ENCODE results near the gene CHN2. TPM values are rescaled to one million over a fixed set of nuclear protein-coding genes. Genes with fewer than 3 reads are reported as not detected.

The CHN2 gene
- total RNA-seq, 1 experiment from 2014 or later, result 18.8 TPM

- Mint-ChIP-seq H3K27ac (ENCODE audit: unreplicated experiment) (no peak overlapping the region), H3K4me3 (ENCODE audit: unreplicated experiment) (no peak overlapping the region), H3K27me3 (ENCODE audit: insufficient read depth, unreplicated experiment) (no peaks in the 10 kb centered on the region), H3K36me3 (ENCODE audit: insufficient read depth, unreplicated experiment) (no peaks in the 10 kb centered on the region), H3K9me3 (ENCODE audit: unreplicated experiment) (no peaks in the 10 kb centered on the region), H3K4me1 (ENCODE audit: low read depth, unreplicated experiment) (no peaks in the 10 kb centered on the region)
- no TSS peak for BruUV-seq (replicated peaks)
- CTCF ChIA-PET, result interaction anchor here (0.8 kb wide), 1 partner anchor 129 kb away, joined by 4 read pairs; no protein-coding TSS in a partner anchor
- Histone ChIP-seq H3K9me3 (no peaks in the 10 kb centered on the region), H3K36me3 (ENCODE audit: control insufficient read depth, insufficient read depth, low read length) (no peaks in the 10 kb centered on the region), H3K27me3 (replicated peaks; ENCODE audit: control insufficient read depth, insufficient read depth, low read length) (no peaks in the 10 kb centered on the region), H3K4me3 (ENCODE audit: low read depth, low read length) (no peak overlapping the region), H3K4me1 (no peaks in the 10 kb centered on the region)
- intact Hi-C loops (cut with micrococcal nuclease; ENCODE audit: unreplicated experiment), result no loop called here
- POLR2A ChIA-PET, result no interaction called here
- DNase-seq, result no peak
- no peak for TF ChIP-seq CTCF (IDR thresholded peaks at IDR 0.05; ENCODE audit: insufficient read depth in 1 of 2, low read depth in 1 of 2, low read length in 1 of 2, severe bottlenecking in 1 of 2, unreplicated experiment in 1 of 2)
These were observed 124.5 kb downstream of the CHN2 start for GRCh38 chr7:29318853-29319718.

- Histone ChIP-seq H3K27me3 (replicated peaks; ENCODE audit: control insufficient read depth, insufficient read depth, low read length) (no peaks in the 10 kb centered on the region), H3K4me1 (no peaks in the 10 kb centered on the region), H3K9me3 (no peaks in the 10 kb centered on the region), H3K4me3 (ENCODE audit: low read depth, low read length) (no peak overlapping the region), H3K36me3 (ENCODE audit: control insufficient read depth, insufficient read depth, low read length) (no peaks in the 10 kb centered on the region)
- no peak for DNase-seq
- no TSS peak for BruUV-seq (replicated peaks)
- no peak overlapping the region for H3K27ac Mint-ChIP-seq (ENCODE audit: unreplicated experiment)
- H3K27me3 Mint-ChIP-seq (ENCODE audit: insufficient read depth, unreplicated experiment), result no peaks in the 10 kb centered on the region
- intact Hi-C loops (cut with micrococcal nuclease; ENCODE audit: unreplicated experiment), result no loop called here
- ChIA-PET POLR2A (no interaction called here), CTCF (no interaction called here)
- no peaks in the 10 kb centered on the region for H3K4me1 Mint-ChIP-seq (ENCODE audit: low read depth, unreplicated experiment)
- H3K9me3 Mint-ChIP-seq (ENCODE audit: unreplicated experiment), result no peaks in the 10 kb centered on the region
- no peaks in the 10 kb centered on the region for H3K36me3 Mint-ChIP-seq (ENCODE audit: insufficient read depth, unreplicated experiment)
- no peak for TF ChIP-seq CTCF (IDR thresholded peaks at IDR 0.05; ENCODE audit: insufficient read depth in 1 of 2, low read depth in 1 of 2, low read length in 1 of 2, severe bottlenecking in 1 of 2, unreplicated experiment in 1 of 2)
- no peak overlapping the region for H3K4me3 Mint-ChIP-seq (ENCODE audit: unreplicated experiment)
These were observed 125.3 kb downstream of the CHN2 start for GRCh38 chr7:29319719-29320521.

GRCh38 chr7:29320577-29320976, 126.0 kb downstream of the CHN2 start:
- BruUV-seq (replicated peaks), result no TSS peak
- H3K4me1 ChIP-seq, result no peaks in the 10 kb centered on the region
- no peak overlapping the region for H3K4me3 ChIP-seq (ENCODE audit: low read depth, low read length)
- Mint-ChIP-seq H3K4me1 (ENCODE audit: low read depth, unreplicated experiment) (no peaks in the 10 kb centered on the region), H3K36me3 (ENCODE audit: insufficient read depth, unreplicated experiment) (no peaks in the 10 kb centered on the region), H3K9me3 (ENCODE audit: unreplicated experiment) (no peaks in the 10 kb centered on the region), H3K27ac (ENCODE audit: unreplicated experiment) (no peak overlapping the region), H3K27me3 (ENCODE audit: insufficient read depth, unreplicated experiment) (no peaks in the 10 kb centered on the region), H3K4me3 (ENCODE audit: unreplicated experiment) (no peak overlapping the region)
- TF ChIP-seq CTCF (IDR thresholded peaks at IDR 0.05; ENCODE audit: insufficient read depth in 1 of 2, low read depth in 1 of 2, low read length in 1 of 2, severe bottlenecking in 1 of 2, unreplicated experiment in 1 of 2), result no peak
- CTCF ChIA-PET, result no interaction called here
- no peak for DNase-seq
- no peaks in the 10 kb centered on the region for H3K27me3 ChIP-seq (replicated peaks; ENCODE audit: control insufficient read depth, insufficient read depth, low read length)
- POLR2A ChIA-PET, result no interaction called here
- H3K9me3 ChIP-seq, result no peaks in the 10 kb centered on the region
- H3K36me3 ChIP-seq (ENCODE audit: control insufficient read depth, insufficient read depth, low read length), result no peaks in the 10 kb centered on the region
- intact Hi-C loops (cut with micrococcal nuclease; ENCODE audit: unreplicated experiment), result no loop called here

Measured in Caco-2 (cell line).